GM12878 (cell line): Measurements from ENCODE around the gene SLC12A6. TPM values are rescaled to one million over a fixed set of nuclear protein-coding genes. Genes with fewer than 3 reads are reported as not detected.

ENCODE experiments used
- ATAC-seq: fragments of 200-7000 bp; cut with Tn5 transposase; 3 replicates; pipeline ENCODE4 v1.9.1; 2020; ENCODE audit warnings: mild to moderate bottlenecking, moderate library complexity
- Bru-seq: library from RNA; stranded (reverse); fragments of 400-500 nt; gene quantifications from one replicate; lab custom pipeline; 2021; lab: Mats Ljungman, UMichigan
- BruChase-seq, 2 experiments: library from RNA; stranded (reverse); fragments of 400-500 nt; gene quantifications; one replicate each; lab custom pipeline; 2021; lab: Mats Ljungman, UMichigan
- BruUV-seq: library from RNA; stranded (reverse); fragments of 400-500 nt; replicated peaks from 2 replicates; lab custom pipeline; 2021; lab: Mats Ljungman, UMichigan
- CTCF ChIA-PET: fragments of 300-600 bp; sonication (Branson Sonifier 250); formaldehyde crosslinking; extraction: SDS; loops from one replicate; lab custom pipeline; 2021; ENCODE audit warnings: inconsistent platforms; lab: Yijun Ruan, JAX
- POLR2A ChIA-PET: fragments of 350-600 bp; formaldehyde crosslinking; extraction: SDS; loops from one replicate; lab custom pipeline; 2021; ENCODE audit warnings: inconsistent platforms; lab: Charles Lee
- RAD21 ChIA-PET: fragments of 300-600 bp; sonication (Branson Sonifier 250); formaldehyde crosslinking; loops from one replicate; lab custom pipeline; 2023; ENCODE audit warnings: antibody characterized with exemption; ENCODE audit not compliant: unreplicated experiment; lab: Charles Lee
- SMC1A ChIA-PET: fragments of 300-600 bp; sonication (Branson Sonifier 250); formaldehyde crosslinking; loops from one replicate; lab custom pipeline; 2023; ENCODE audit not compliant: unreplicated experiment, uncharacterized antibody; lab: Charles Lee
- DNase-seq: peaks from one replicate; pipeline ENCODE4 v3.0.0-alpha.2; 2011; ENCODE audit warnings: low read depth, low spot score
- FAIRE-seq: peaks from 3 replicates; lab custom pipeline; 2011; peaks lifted over from hg19 to GRCh38; lab: Jason Lieb, UNC
- H2AFZ ChIP-seq: 2 replicates; pipeline ENCODE4 v1.6.0; 2011; ENCODE audit warnings: low read depth, low read length, control low read depth; ENCODE audit not compliant: control insufficient read depth
- H3K27ac ChIP-seq: 2 replicates; pipeline ENCODE4 v1.5.1; 2011; ENCODE audit warnings: control low read depth; ENCODE audit not compliant: control insufficient read depth, insufficient read depth
- H3K27me3 ChIP-seq, 2 experiments: replicated peaks in 1 of 2; 2 replicates each; pipeline versions ENCODE4 v1.6.0 to v1.6.1; 2011; ENCODE audit warnings: low read length in 1 of 2; ENCODE audit not compliant: control insufficient read depth in 2 of 2, insufficient read depth in 2 of 2
- H3K36me3 ChIP-seq, 2 experiments: 2 replicates each; pipeline ENCODE4 v1.5.1; 2011; ENCODE audit warnings: low read length in 1 of 2; ENCODE audit not compliant: control insufficient read depth in 2 of 2, insufficient read depth in 2 of 2
- H3K4me1 ChIP-seq: 2 replicates; pipeline ENCODE4 v1.6.1; 2011; ENCODE audit warnings: mild to moderate bottlenecking, low read length, moderate library complexity, mixed read lengths; ENCODE audit not compliant: control insufficient read depth, insufficient read depth
- H3K4me2 ChIP-seq: 2 replicates; pipeline ENCODE4 v1.6.0; 2011; ENCODE audit warnings: control low read depth; ENCODE audit not compliant: control insufficient read depth, insufficient read depth
- H3K4me3 ChIP-seq: fragments of 200-600 bp; sonication (generic); 2 replicates; pipeline ENCODE4 v1.5.1; 2016
- H3K79me2 ChIP-seq: 2 replicates; pipeline ENCODE4 v1.6.0; 2011; ENCODE audit warnings: low read length; ENCODE audit not compliant: control insufficient read depth, insufficient read depth
- H3K9ac ChIP-seq: 2 replicates; pipeline ENCODE4 v1.8.0; 2011; ENCODE audit warnings: low read length, control low read depth, mixed read lengths; ENCODE audit not compliant: control insufficient read depth, insufficient read depth
- H3K9me3 ChIP-seq: replicated peaks from 3 replicates; pipeline ENCODE4 v1.5.1; 2011; ENCODE audit warnings: mild to moderate bottlenecking, low read length; ENCODE audit not compliant: control insufficient read depth, insufficient read depth
- H4K20me1 ChIP-seq: 2 replicates; pipeline ENCODE4 v1.6.0; 2011; ENCODE audit not compliant: control insufficient read depth, insufficient read depth
- BCL11A ChIP-seq: IDR thresholded peaks from 2 replicates; pipeline ENCODE4 v1.6.1; 2011; ENCODE audit warnings: low read depth, low read length
- ETV6 ChIP-seq, 2 experiments: fragments of 450-650 bp in 1 of 2; IDR thresholded peaks in 1 of 2; conservative IDR thresholded peaks in 1 of 2; 2 replicates each; pipeline ENCODE4 v1.6.1; 2014; ENCODE audit warnings: antibody characterized with exemption in 1 of 2, borderline replicate concordance in 1 of 2, low read depth in 1 of 2, mild to moderate bottlenecking in 1 of 2, moderate library complexity in 1 of 2
- IKZF2 ChIP-seq, 2 experiments: fragments of 450-650 bp; IDR thresholded peaks; 2 replicates each; pipeline ENCODE4 v1.6.1; 2017; ENCODE audit warnings: mild to moderate bottlenecking in 2 of 2, moderate library complexity in 2 of 2
- NKRF ChIP-seq: fragments of 450-650 bp; conservative IDR thresholded peaks from 2 replicates; pipeline ENCODE4 v1.6.1; 2017; ENCODE audit warnings: mild to moderate bottlenecking, moderate library complexity
- PRDM15 ChIP-seq: fragments of 450-650 bp; formaldehyde crosslinking; IDR thresholded peaks from 2 replicates; pipeline ENCODE4 v1.4.0; 2020; ENCODE audit warnings: mild to moderate bottlenecking, moderate library complexity
- SPI1 ChIP-seq: IDR thresholded peaks from 2 replicates; pipeline ENCODE4 v1.6.1; 2011; ENCODE audit warnings: low read depth, mild to moderate bottlenecking, low read length, moderate library complexity, borderline replicate concordance; ENCODE audit not compliant: insufficient read depth
- STAT3 ChIP-seq: IDR thresholded peaks from 2 replicates; pipeline ENCODE4 v1.6.1; 2011; ENCODE audit warnings: low read depth, low read length, improper control_type of control experiment
- WGBS: methylation state at CpG from one replicate; pipeline ENCODE4 v1.1.6; 2016; ENCODE audit warnings: low lambda C conversion rate; ENCODE audit not compliant: insufficient replicate concordance, insufficient coverage; ENCODE audit errors: missing lambda C conversion rate; 5-methylcytosine and 5-hydroxymethylcytosine counted together
- in situ Hi-C: fragments of 300-500 bp; cut with MboI; formaldehyde crosslinking; loops from 9 replicates; pipeline ENCODE4 v1.14.3; 2018; ENCODE audit warnings: mixed read lengths
- intact Hi-C: fragments of 100-400 bp; cut with micrococcal nuclease; formaldehyde crosslinking; loops from one replicate; pipeline ENCODE4 v1.14.2; 2022; ENCODE audit not compliant: unreplicated experiment
- long read RNA-seq, 2 experiments: library from polyadenylated mRNA; unstranded; transcript quantifications; one replicate each; pipeline ENCODE4 v2.0.0, GENCODE V29; 2019 to 2020
- polyA minus RNA-seq, 3 experiments: library from RNA; depleted of rRNA, polyadenylated mRNA; stranded (reverse); fragments of >200 nt; gene quantifications; 2 replicates each; pipeline ENCODE4 v1.2.3, GENCODE V29; 2011
- polyA plus RNA-seq, 11 experiments: library from polyadenylated mRNA; depleted of rRNA in 4 of 11; unstranded in 6 of 11; stranded (reverse) in 5 of 11; fragments of >200 nt; fragmentation: Nextera tagmentation in 4 of 11; fragmentation: Illumina TruSeq in 1 of 11; extraction: Ambion mirVana in 4 of 11; extraction: Trizol in 1 of 11; gene quantifications; 1 replicate in 1 of 11; 2 replicates in 10 of 11; pipeline versions ENCODE4 v1.2.1 to v1.2.3, GENCODE V29; 2011 to 2016; ENCODE audit warnings: inconsistent platforms in 2 of 11, missing spikeins in 2 of 11, low read depth in 1 of 11
- total RNA-seq, 4 experiments: library from RNA; depleted of rRNA in 3 of 4; stranded (reverse); fragments of >200 nt in 3 of 4; fragmentation: Illumina TruSeq in 1 of 4; extraction: Trizol in 1 of 4; gene quantifications; 2 replicates each; pipeline versions ENCODE4 v1.2.1 to v1.2.3, GENCODE V29; 2013 to 2021
- TF ChIP-seq, protein P1 (sequence below): IDR thresholded peaks from 2 replicates; pipeline ENCODE4 v1.6.1; 2012; ENCODE audit warnings: low read depth, low read length, improper control_type of control experiment

SLC12A6 gene
- total RNA-seq (2013; cell fraction: nucleolus; rRNA removed) = 335 and 348 TPM in 2 replicates
- total RNA-seq (2014; rRNA removed) = 32.9 and 34.3 TPM in 2 replicates
- total RNA-seq (2014; rRNA removed; fragmentation: Illumina TruSeq; extraction: Trizol) = 34.2 and 34.9 TPM in 2 replicates
- total RNA-seq (2021) = 33.2 and 36.3 TPM in 2 replicates
- 28.7 TPM for polyA plus RNA-seq (2011; ENCODE audit: low read depth)
- 94.4 and 94.8 TPM in 2 replicates for polyA plus RNA-seq (2011; rRNA removed)
- polyA plus RNA-seq (2011; cell fraction: cytosol; rRNA removed) = 49.3 and 58.0 TPM in 2 replicates
- polyA plus RNA-seq (2011; cell fraction: nucleus; rRNA removed) = 161 and 175 TPM in 2 replicates
- 35.6 and 42.7 TPM in 2 replicates for polyA plus RNA-seq (2012)
- polyA plus RNA-seq (2014; fragmentation: Illumina TruSeq; extraction: Trizol) = 52.3 and 61.7 TPM in 2 replicates
- polyA plus RNA-seq (2014; fragmentation: Nextera tagmentation; extraction: Ambion mirVana) = 1 to 10 TPM; 4.7 to 4.8 TPM
- 42.7 and 51.7 TPM in 2 replicates for polyA plus RNA-seq (2014; rRNA removed)
- 10 to 100 TPM; 15.2 to 16.7 TPM for polyA plus RNA-seq (2016; fragmentation: Nextera tagmentation; extraction: Ambion mirVana)
- polyA minus RNA-seq (2011; rRNA and poly(A)+ RNA removed) = 173 and 192 TPM in 2 replicates
- polyA minus RNA-seq (2011; cell fraction: cytosol; rRNA and poly(A)+ RNA removed) = 38.4 and 38.6 TPM in 2 replicates
- 137 and 166 TPM in 2 replicates for polyA minus RNA-seq (2011; cell fraction: nucleus; rRNA and poly(A)+ RNA removed)
- percentile 92 among the genes with signal in this experiment for Bru-seq, nascent RNA
- BruChase-seq, experiment 1, labeled RNA remaining after a 6-hour chase = percentile 89 among the genes with signal in this experiment
- BruChase-seq, experiment 2, labeled RNA remaining after a 2-hour chase = percentile 90 among the genes with signal in this experiment
- long read RNA-seq, experiment 1, partial matches to known transcripts = 1 of 1 reads
- long read RNA-seq, experiment 1, other reads (novel, unspliced or antisense) = 0 of 1 reads
- long read RNA-seq, experiment 2, partial matches to known transcripts = 7 of 11 reads
- long read RNA-seq, experiment 2, other reads (novel, unspliced or antisense) = 3 of 11 reads

DNA sequence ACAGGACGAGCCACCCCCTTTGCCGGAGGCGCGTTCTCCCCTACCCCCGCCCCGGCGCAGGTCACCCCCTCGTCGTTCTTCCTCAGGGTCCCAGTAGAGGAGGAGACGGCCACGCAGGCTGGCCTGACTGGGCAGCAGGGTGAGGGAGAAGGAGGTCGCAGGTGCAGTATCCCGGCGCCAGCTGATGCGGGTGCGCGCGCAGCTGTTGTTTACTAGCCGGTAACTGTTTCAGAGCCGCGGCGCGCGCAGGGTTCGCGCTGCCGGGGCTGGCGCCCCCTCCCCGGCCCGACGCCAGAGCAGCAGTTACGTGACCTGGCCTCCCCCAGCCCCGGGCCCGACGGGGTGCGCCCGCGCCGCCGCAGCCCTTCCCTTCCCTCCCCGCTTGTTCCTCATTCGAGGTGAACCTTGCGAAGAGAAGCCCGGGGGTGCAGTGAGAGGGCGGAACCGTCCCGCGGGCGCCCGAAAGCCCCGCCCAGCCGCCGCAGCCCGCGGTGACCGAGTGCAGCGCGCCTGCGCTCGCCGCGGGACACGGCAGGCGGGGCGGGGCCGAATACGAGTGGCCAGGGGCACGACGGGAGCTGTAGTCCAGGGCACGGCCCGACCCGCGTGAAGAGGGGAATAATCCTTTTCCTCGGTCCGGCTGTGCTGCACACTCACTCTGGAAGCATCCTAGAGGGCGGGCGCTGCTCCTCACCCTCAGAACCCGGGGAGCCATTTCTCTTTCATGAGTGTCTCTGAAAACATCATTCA, at the start of gene SLC12A6:
SLC12A6 (minus strand) TSS at position 225 of the 750 bp plus-strand sequence. CDS start 1,101 bp downstream, outside the sequence.
- intact Hi-C loops = loop anchor here (5.0 kb wide), 1 partner anchor 95 kb away; no protein-coding TSS in a partner anchor
- in situ Hi-C loops = no loop called here
- 2% methylated on average over 63 of the region's 78 CpGs for WGBS
- ChIA-PET POLR2A (interaction anchor here (0.9 to 4.4 kb wide), 9 partner anchors 10 to 113 kb away, joined by 3 to 37 read pairs (median 5); partner anchors contain the start of gene EMC4), RAD21 (interaction anchor here (1.0 to 5.1 kb wide), 9 partner anchors 10 to 250 kb away, joined by 3 to 57 read pairs (median 3); partner anchors contain the start of gene LPCAT4), CTCF (interaction anchor here (0.6 to 4.5 kb wide), 8 partner anchors 9 to 250 kb away, joined by 3 to 26 read pairs (median 10); partner anchors contain the start of gene LPCAT4), SMC1A (interaction anchor here (1.2 to 7.9 kb wide), 7 partner anchors 11 to 96 kb away, joined by 3 to 89 read pairs (median 6); partner anchors contain the start of gene LPCAT4)
- no TSS peak for BruUV-seq
- H2AFZ ChIP-seq = peak within 1 kb of the TSS; percentile 74
- peak within 1 kb of the TSS; percentile 100 for H3K4me2 ChIP-seq
- H3K9me3 ChIP-seq = no peaks in the 10 kb centered on the region
- peaks cover 0 to 5% of the 10 kb centered on the region in 2 experiments; a peak in 1 of 4 replicates for H3K36me3 ChIP-seq
- H3K4me1 ChIP-seq = peaks cover 14% of the 10 kb centered on the region
- peaks cover 74% of the 10 kb centered on the region for H3K79me2 ChIP-seq
- ATAC-seq (peak; percentile 81), DNase-seq (no peak), FAIRE-seq (no peak)
- H3K4me3 ChIP-seq = peak within 1 kb of the TSS; percentile 72
- no peaks in the 10 kb centered on the region for H3K27me3 ChIP-seq
- peak within 1 kb of the TSS; percentile 94 for H3K27ac ChIP-seq
- H3K9ac ChIP-seq = peak within 1 kb of the TSS; percentile 89
- H4K20me1 ChIP-seq = no peaks in the 10 kb centered on the region
- TF ChIP-seq SPI1 = peak; percentile 56
- peak; percentile 94 for TF ChIP-seq NKRF
- TF ChIP-seq PRDM15 = no peak
- TF ChIP-seq ETV6 (conservative IDR thresholded peaks at IDR 0.05 in 1 of 2, IDR thresholded peaks at IDR 0.05 in 1 of 2; ENCODE audit: borderline replicate concordance in 1 of 2, low read depth in 1 of 2) = no peak
- TF ChIP-seq STAT3 = no peak
- no peak for TF ChIP-seq IKZF2 (IDR thresholded peaks at IDR 0.05)
- TF ChIP-seq, protein P1, sequence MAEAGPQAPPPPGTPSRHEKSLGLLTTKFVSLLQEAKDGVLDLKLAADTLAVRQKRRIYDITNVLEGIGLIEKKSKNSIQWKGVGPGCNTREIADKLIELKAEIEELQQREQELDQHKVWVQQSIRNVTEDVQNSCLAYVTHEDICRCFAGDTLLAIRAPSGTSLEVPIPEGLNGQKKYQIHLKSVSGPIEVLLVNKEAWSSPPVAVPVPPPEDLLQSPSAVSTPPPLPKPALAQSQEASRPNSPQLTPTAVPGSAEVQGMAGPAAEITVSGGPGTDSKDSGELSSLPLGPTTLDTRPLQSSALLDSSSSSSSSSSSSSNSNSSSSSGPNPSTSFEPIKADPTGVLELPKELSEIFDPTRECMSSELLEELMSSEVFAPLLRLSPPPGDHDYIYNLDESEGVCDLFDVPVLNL = no peak
- TF ChIP-seq BCL11A = no peak
